NCI-H524 (cell line): ENCODE measurements around the gene ENKUR.
A peak's percentile ranks its signal among the peaks of the same experiment; 100 is the strongest.
"Not testable (repeated sequence)": the region's sequence is repeated elsewhere in the genome, so short reads cannot be mapped to it uniquely, and the experiment has no call there.

Experiments
- DNase-seq, 2 experiments: peaks; one replicate each; lab custom pipeline; 2025; lab: John Stamatoyannopoulos, UW

ENKUR gene

DNA sequence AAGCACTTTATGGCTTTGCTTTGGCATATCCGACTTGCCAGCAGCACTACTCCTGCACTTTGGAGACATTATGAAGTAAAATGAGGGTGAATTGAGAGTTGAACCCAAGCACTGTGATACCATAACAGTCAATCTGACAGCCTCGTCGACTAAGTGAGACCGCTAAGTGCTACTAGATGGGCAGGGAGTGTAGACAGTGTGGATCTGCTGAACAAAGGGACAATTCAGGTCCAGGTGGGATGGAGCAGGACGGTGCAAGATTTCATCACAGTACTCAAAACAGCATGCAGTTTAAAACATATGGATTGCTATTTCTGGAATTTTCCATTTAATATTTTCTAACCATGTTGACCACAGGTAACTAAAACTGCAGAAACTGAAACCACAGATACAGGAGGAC, 42.8 kb downstream of the ENKUR start:
- DNase-seq = no peak

- no peak for DNase-seq
These were observed 44.6 kb downstream of the ENKUR start for GRCh38 chr10:24971374-24971773.

DNA sequence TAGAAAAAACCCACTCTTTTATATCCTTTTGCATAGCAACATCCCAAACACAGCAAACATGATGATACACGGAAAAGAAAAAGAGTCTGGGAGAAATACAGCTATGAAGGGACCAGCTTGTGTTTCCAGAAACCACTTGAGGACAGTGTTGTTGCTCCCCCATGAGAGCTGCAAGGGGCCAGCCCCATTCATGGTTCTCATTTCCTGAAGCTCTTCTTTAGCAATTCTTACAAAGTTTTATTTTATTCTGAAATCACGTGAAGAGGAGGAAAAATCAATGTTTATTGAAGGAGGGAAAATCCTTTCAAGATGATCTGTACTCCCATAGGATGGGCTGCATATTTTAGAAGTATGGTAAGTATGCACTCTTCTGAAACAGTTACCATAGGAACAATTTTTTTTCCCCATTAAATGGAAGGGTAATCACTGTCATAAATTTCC, 46.1 kb downstream of the ENKUR start:
- no peak for DNase-seq

- not testable (repeated sequence) for DNase-seq
These were observed 47.0 kb downstream of the ENKUR start for GRCh38 chr10:24968951-24969350.

DNA sequence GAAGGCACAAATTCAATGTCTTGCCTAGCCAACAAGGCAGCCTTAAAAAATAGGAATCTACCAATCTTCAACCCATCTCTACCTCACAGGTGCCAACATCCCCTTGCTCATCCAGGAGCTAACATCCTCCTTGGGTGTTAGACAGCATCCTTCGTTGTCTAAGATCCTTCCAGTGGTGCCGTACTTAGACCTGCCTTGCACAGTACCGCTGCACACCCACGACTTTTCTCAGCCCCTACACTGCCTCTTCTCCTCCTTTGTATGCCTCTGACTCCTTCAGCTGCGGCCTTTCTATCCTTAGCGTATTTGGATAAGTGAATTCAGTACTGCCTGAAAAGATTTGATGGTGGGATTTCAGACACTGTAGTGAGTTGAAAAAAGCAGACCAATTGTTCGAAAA, 47.6 kb downstream of the ENKUR start:
- DNase-seq = no peak

- no peak for DNase-seq
These were observed 48.9 kb downstream of the ENKUR start for GRCh38 chr10:24966962-24967481.

DNA sequence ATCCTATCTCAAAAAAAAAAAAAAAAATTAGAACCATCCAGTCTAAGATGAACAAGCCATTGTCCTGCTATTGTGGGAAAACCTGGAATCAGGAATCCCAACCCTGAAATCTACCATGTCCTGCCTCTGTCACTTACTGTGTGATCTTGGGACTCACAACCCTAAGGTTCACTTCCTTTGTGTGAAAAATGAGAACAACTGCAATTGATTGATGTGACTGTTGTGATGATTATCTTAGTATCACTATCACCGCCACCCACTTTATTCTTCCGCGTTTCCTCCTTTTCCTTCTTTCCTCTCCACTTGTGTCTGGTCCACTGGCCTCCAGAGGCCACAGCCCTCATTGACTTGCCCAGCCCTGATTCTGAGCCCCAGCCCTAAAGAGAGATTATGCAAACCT, 50.9 kb downstream of the ENKUR start:
- no peak for DNase-seq

GRCh38 chr10:24963521-24964041, 52.4 kb downstream of the ENKUR start:
- no peak for DNase-seq

DNA sequence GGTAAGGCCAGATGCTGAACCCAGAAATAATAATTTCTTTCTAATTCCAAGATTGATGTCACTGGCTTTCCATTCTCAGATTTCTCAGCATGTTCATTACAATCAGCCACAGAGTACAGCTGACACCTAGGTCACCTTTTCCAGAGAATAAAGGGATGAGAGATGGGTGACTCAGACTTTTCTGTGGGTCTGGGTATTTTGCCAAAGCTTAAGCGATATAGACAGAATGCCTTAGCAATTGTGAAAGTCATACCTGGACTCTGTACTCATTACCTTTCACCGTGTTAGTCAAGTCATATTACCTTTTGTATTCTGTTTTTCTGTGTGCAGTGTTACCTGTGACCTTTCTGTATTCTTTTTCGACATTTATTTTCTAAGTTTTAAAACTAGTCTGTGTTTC, 53.0 kb downstream of the ENKUR start:
- DNase-seq = no peak

DNA sequence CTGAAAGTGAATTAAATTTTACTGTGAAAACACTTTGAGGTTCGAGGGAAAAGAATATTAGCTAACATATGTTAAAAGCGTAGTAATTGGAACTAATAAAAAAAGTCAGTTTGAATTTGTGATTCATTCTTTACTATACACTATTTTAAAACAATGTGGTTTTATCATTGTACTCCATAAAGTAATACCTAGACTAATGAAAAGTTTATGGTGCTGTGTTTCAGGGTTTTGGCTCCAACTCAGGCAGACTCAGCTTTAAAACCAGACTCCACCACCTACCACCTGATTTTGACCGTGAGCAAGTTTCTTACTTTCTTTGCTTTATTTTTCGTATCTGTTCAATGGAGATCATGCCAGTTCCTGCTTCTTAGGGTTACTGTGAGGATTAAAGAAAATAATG, 54.4 kb downstream of the ENKUR start:
- no peak for DNase-seq

DNA sequence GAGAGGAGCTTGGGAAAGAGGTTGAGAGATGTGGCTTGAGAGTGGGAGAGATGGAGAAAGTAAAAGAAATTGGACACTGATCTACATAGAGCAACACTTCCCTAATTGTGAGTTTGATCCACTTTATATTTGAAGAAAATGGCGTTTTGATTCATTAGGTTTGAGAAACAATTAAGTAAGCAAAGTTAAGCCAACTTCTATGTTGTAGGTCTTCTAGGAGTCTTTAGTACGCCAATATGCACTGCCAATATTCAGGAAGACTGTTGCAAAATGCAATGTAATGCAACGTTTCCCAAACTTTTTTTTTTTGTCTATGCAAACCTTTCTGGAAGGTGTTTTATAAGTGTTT, 56.6 kb downstream of the ENKUR start:
- DNase-seq = no peak

DNA sequence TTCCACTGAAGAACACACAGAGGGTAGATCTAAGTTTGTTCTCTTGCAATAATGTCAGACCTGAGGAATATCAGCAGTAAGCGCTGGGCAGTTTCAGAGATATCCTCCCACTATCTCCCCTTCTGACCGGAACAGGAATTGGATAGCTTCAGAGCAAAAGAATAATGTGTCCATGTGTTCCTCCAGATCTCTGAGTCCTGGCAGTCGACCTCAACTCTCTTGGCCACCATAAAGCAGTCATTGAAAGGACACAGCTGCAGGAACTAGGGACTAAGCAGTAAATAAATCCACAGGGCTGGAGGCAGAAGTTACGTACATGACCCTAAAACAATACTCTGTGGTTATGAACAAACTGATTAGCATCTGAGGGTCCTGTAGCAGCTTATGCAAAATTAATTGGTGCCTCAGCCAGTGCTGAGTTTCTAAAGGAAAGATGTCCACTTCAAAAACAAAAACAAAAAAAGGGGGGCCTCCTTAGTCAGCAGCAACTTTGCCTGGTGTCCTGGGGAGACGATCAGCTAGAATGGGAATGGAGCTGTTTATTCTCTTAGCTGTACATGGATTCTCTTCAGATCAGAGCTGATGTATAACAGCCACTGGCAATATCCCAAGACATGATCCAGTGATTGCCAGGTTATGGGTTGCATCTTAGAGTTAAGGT, 57.1 kb downstream of the ENKUR start:
- DNase-seq = no peak

DNA sequence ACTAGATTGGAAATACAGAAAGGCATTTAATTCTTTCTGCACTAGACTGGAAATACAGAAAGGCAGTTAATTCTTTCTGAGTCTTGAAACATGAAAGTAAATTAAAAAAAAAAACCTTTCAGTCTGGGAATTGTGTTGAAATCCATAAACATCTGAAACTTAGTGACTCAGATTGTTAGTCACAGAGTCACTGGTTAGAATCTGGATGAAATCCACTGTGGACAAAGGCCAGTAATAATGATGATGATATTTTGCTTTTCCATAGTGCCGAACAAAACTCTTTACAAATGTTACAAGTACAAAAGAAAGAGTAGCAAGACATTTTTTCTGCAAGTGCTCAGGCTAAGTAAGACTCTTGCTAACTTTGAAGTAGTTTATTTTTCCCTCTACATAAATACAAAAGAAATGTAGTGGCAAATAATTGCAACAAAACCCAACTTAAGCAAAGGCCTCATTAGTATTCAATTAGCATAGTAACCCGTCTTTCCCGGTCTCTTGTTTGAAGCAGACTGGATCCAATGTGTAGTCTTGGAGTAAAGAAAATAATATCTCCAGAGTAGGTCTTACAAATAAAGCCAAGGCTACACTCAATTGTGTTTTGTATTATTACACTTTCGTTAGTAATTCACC, 57.8 kb downstream of the ENKUR start:
- DNase-seq = no peak

DNA sequence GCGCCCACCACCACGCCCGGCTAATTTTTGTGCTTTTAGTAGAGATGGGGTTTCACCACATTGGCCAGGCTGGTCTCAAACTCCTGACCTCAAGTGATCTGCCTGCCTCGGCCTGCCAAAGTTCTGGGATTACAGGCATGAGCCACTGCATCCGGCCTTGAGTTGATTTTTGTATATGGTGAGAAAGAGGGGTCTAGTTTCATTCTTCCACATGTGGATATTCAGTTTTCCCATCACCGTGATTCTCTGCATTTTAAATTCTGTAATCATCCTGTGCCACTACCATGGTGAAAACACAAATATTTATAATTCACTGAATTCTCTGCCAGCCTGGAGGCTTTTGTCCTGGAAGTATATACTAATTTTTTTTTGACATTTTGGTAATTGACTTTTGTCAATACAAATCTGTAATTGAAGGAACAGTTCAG, 58.3 kb downstream of the ENKUR start:
- DNase-seq = not testable (repeated sequence)

- DNase-seq = no peak
These were observed 62.3 kb downstream of the ENKUR start for GRCh38 chr10:24953675-24954074.

DNA sequence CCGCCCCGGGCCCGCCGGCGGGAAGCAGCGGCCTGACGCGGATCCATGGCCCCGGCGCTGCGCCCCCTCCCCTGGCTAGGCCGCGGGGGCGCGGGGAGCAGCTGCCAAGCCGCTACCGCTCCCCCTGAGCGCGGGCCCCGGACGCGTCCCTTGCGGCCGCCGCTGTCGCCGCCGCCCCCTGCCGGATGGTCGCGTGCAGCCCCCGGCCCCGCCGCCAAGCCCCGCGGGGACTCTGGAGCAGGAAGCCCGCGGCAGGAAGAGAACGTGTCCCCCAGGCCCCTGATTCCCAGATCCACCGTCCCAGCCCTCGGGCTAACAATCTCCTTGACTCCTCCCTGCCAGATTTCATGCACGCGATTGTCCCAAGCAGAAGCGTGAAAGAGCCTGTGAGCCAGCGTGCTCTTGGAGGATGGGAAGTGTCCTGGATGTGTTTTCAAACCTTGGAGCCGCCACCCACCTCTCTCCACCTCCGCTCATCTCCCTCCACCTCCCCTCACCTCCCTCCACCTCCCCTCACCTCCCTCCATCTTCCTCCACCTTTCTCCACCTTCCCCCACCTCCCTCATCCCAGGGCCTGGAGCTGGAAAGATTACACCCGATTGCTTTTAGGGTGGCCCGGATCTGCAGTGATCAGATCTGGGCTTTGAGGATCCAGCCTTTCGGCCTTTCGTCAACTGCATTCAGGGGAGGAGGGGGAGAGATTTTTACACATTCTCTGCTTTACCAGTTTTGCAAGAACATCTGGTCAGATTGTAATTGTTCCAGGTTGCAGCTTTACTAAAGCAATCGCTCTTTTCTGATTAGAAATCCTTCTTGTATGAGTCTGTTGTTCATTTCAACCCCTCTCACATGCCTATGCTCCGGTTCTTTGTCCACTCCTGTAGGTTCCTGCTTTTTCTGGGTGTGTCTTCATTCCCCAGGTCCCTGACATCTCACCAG, 63.0 kb downstream of the ENKUR start:
- peak; percentile 12 to 30 for DNase-seq

DNA sequence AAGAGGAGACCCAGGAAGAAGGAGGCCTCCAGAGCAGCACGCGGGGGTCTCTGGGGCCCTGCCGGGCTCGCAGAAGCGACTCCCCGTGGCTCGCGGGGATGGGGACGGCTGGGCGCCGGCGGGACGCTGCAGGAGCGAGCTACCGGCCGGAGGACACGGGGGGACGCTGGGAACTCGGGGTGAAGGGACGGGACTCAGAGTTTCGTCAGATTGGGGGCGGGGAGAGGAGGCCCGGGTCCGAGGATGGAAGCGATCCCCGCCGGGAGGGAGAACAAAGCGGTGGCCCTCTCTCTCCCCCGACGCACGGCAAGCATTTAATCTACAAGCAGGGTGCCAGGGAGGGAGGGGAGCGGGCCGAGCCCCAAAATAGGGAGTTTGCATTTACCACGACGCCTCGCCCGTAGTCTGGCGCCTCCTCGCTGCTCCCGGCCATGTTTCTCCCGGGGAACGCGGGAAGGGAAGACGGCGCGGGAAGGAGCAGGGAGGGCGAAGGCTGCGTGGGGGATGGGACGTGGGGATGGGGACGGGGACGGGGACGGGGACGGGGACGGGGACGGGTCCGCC, 63.7 kb downstream of the ENKUR start, which contains the start of gene PRTFDC1:
Gene PRTFDC1, minus strand, starts transcription at position 464 of the 564 bp plus-strand sequence. Its CDS starts 31 bp downstream, at position 433.
- peak in 1 of 2 experiments; percentile 11 for DNase-seq

GRCh38 chr10:24951201-24952142, 64.5 kb downstream of the ENKUR start:
- peak; percentile 28 to 58 for DNase-seq

- no peak for DNase-seq
These were observed 65.5 kb downstream of the ENKUR start for GRCh38 chr10:24950439-24950838.

- no peak for DNase-seq
These were observed 66.3 kb downstream of the ENKUR start for GRCh38 chr10:24949616-24950015.
